GM20431 (cell line): ENCODE data around the gene PUS7L.

ENCODE experiments used
- in situ Hi-C: fragments of 300-500 bp; cut with MseI, MboI; formaldehyde crosslinking; loops from one replicate; pipeline ENCODE4 v1.15.0; 2020; ENCODE audit warnings: low sequenced_read_pairs; ENCODE audit not compliant: unreplicated experiment

PUS7L gene, protein sequence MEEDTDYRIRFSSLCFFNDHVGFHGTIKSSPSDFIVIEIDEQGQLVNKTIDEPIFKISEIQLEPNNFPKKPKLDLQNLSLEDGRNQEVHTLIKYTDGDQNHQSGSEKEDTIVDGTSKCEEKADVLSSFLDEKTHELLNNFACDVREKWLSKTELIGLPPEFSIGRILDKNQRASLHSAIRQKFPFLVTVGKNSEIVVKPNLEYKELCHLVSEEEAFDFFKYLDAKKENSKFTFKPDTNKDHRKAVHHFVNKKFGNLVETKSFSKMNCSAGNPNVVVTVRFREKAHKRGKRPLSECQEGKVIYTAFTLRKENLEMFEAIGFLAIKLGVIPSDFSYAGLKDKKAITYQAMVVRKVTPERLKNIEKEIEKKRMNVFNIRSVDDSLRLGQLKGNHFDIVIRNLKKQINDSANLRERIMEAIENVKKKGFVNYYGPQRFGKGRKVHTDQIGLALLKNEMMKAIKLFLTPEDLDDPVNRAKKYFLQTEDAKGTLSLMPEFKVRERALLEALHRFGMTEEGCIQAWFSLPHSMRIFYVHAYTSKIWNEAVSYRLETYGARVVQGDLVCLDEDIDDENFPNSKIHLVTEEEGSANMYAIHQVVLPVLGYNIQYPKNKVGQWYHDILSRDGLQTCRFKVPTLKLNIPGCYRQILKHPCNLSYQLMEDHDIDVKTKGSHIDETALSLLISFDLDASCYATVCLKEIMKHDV

DNA sequence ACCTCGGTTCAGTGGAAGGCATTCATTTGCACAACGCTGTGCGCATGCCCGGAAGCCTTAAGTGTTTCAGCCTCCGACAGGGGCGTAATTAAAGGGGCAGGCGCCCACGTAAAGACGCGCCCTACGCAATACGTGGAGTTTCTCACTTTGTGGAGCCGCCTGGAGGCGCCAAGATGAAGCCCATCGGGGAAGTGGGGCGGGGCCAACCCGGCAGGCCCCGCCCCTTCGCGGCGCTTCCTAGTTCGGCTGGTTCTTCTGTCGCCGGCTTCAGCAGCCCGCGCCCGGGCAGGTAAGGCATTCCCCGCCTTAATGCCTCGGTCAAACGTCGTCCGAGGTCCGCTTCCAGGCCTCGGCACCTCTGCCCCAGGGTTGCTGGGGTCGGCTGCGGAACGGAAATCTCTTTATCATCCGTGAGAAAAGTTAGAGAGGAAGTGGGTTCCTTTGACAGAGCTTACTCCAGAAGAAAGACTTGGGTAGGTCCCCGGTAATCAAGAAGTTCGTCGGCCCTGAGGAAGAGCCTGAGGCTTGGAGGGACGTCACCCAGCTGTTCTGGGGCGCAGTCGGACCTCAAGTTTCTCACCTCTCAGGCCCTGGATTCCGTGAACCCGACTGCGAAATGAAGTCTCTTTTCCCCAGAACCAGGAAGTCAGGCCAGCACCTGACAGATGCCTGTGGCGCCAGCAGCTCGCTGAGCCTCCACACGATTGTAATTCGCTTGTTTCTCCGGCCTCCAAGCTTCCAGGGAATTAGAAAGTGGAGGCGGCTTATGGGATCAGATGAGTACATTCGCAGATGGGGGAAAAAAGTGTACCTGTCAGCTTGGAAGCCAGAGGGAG, at the start of gene PUS7L, which contains the start of gene IRAK4:
Gene PUS7L, minus strand, starts transcription at position 63 of the 836 bp plus-strand sequence. CDS start 3,545 bp downstream, outside the sequence.
Gene IRAK4, plus strand, starts transcription at position 224 of the 836 bp plus-strand sequence. CDS start 9,161 bp downstream, outside the sequence.
- in situ Hi-C loops, result no loop called here

DNA sequence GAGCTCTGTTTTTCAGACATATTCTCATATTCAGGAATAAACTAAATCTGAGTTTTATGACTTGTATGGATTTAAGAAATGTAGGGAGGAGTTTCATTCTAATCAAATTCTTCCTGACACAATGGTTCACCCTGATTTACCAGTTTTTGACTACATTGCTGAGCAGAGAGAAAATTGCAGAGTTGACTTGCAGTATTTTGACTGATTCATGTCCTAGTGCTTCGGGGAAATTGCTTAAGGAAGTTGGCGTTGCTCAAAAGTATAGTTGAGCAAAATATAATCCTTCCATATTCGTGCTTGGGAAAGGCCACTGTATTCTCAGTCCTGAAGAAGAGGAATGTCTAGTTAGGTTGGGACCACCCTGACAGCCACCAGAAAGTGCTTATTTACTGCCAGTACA, 48.8 kb upstream of the PUS7L start:
- in situ Hi-C loops, result no loop called here

DNA sequence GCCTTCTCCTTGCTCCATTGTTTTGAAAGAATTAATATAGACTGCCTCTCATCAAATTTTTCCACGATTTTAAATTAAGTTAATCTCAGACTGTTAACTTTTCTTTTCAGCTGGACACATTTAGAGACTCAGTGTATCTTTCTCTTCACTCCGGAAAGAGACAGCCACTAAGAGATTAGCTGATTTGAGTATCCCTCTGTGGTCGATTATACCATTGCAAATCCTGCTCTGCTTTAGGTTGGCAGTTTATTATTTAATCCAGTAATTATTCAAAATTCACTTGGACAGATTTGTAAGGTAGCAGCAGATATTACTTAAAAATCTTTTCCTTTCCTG, 48.1 kb upstream of the PUS7L start:
- in situ Hi-C loops, result no loop called here

DNA sequence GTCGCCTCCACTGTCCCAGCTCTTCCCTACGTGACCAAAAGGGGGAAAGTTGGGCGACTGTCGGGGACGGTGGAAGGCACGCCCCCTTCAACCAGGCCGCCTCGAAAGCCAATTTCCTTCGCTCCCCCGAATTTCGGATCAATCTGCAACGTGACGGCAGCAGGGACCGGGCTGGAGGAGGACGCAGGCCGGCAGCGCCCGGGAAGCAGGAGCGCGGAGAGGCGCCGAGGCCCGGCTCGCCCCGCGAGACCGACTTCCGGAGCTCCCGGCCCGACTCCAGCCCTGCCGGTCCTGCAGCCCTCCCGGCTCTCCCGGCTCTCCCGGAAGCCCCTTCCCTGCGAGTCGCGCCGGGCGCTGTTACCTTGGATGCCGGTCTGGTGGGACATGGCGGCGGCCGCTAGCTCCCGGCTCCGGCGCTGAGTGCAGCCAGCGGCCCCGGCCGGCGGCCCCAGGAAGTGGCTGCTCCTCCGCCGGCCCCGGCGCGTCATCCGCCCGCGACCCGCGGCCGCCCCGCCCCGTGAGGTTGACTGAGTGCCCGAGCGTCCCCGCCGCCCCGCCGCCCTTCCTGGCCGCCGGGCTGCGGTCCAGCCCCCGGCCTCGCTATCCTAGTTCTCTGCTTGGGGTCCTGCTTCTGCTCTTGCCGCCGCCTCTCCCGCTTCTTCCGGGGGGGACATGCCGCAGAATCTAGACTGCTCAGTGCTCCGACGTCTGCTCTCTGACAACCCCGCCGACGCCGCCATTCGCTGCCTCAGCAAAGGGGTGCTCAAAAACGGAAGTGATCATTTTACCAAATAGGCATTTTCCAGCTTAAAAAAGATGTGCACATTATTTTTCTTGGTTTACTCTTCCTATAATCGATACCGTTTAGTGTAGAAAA, 47.5 kb upstream of the PUS7L start, which contains the start of gene TWF1:
Gene TWF1, minus strand, starts transcription at position 458 of the 877 bp plus-strand sequence. Its CDS starts 72 bp downstream, at position 386.
- in situ Hi-C loops, result no loop called here

DNA sequence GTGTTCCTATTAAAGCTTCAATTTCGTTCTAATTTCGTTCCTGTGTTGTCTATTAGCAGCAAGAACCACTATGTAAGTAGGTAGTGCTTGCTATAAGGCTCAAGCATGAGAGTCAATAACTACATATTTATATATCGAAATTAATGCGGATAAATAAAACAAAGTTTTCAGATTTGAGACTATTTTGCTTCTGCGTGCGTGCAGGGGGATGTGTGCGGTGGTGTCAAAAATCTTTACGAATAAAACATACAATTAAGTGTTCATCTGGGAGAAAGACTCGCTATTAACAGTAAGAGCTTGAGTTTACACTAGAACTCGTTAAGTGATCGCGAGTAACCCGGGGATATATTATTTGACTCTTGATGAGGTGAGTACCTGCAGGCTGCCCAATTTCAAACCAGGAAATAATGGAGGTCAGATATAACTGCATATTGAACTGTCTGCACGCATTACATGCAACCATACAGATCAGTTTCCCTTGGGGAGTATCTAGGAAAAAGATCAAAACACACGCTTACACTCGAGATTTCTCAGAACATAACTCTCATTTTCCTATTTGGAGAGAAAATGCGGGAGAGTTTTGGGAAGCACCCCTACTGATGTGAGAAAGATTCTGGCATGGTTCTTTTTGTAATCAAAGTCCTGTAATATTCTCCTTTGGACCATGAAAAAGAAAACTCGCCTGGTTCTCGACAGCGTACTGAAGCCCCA, 46.7 kb upstream of the PUS7L start:
- in situ Hi-C loops, result no loop called here

DNA sequence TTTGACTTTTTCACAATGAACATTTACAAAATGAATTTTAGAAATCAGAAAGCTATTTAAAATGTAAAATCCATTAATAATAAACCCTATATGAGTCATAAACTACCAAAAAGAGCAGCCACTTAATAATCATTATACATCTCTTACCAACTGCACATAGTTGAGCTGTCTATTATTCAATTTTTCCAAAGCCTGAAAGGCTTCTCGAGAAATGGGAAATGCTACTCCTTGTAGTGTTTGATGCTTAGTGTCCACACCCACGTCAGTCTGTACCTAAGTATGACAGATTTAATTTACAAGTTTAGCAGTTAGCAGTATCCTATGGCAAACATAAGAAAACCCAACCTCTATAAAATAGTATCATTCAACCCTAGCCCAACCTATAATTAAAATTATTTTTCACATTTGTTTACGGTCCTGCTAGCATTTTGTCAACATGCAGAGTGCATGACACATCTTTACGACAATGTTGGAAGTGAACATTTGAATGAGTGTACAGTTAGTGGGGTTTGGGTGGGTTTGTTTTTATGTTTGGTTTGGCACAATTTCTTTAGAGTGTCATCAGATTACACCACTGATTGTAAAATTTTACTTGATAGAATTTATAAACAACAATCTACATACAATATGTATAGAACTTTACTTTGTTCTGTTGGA, 39.1 kb upstream of the PUS7L start:
- in situ Hi-C loops, result no loop called here

DNA sequence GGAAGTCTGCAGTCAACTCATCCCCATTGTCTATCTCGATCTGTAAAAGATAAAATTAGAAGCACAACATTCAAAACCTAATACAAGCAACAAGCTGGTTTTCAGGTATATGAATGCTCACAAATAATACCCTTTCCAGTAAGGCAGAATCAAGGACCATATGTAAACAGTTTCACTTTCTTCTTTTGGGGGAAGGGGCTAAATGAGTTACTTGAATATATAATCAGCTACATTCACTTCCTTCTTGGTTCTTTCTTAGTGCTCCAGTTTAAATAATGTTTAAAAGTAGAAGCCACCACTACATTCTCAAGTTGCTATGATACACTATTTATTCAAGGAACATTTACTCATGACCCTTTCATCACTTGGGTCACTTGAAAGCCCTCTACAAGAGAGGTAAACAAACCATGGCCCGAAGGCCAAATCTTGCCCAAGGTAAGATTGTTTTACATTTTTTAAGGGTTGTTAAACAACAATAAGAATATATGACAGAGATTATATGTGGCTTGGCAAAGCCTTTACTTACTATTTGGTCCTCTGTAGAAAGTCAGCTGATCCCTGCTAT, 37.2 kb upstream of the PUS7L start:
- in situ Hi-C loops, result no loop called here

DNA sequence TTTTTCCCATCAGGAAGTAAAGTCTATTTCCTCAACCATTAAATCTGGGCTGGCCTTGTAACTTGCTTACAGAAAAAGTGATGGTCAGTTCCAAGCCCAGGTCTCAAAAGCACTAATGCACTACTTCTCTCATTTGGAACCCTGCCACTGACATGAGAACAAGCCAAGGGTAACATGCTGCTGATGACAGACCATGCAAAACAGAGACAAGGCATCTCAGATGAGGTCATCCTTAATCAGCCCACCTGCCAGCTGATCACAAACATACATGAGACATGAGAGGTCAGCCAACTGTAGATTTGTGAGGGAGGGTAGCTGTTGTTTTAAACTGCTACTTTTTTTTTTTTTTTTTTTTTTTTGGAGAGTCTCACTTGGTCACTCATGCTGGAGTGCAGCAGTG, 31.4 kb upstream of the PUS7L start:
- in situ Hi-C loops, result no loop called here

DNA sequence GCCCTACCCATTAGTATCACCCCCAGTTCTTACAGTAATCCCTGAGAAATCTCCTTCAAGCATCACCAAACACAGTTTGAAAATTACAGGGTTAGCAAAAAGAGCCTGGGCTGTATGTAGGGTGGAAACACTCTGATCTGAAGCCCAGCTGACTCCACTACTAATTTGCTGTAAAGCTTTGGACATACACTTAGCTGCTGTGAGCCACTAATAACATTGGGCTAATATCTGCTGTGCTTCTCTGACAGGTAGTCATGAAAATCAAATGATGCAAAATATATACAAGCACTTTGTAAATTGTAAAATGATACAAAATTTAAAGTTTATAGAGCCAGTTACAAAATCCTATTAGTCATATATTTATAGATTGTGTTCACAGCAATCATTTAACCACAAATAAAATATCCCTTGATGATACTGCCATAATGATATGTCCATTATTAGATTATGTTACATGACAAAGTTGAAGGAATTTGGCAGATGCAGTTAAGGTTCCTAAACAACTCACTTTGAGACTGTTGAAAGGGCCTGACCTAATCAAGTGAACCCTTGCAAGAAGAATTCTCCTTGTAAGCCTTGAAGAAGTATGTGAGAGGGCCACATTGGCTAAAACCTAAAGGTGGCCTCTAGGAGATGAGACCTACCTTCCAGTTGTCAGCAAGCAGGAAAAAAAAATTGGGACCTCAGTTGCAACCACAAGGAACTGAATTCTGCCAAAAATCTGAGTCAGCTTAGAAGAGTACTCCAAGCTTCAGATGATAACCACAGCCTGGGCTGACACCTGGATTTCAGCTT, 28.5 kb upstream of the PUS7L start:
- in situ Hi-C loops, result no loop called here

DNA sequence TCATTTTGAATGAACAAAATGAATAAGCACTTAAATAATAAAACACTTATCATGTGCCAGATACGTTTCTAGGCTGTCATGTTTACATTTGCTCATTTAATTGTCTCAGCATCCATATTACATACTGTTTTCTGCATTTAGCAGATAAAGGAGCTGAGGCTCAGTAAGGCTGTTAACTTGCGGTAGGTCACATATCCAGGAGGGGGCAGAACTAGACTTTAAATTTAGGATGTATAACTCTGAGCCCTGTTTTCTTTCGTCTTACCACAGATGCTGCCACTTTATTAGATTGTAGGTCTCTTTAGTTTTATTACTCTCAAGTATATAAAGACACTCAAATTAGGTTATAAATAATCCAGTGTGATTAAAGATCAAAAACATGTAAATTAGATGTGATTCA, 17.9 kb upstream of the PUS7L start:
- in situ Hi-C loops, result no loop called here

DNA sequence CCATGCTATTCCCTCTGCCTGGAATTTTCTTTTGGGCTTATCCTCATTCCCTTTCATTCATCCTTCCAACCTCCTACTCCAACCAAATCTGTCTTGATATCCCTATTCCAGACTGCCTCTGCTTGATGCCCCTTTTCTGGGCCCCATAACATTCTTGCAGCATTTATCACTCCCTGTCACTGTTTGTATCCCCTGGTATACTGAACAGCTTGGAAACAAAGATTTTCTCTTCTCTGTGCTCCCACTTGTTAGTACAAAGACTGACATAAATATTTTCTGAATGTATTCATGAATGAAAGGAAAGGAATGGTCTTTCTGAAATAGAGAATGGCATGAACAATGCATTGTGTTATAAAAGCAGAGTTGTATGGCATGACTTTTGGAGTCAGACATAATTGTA, 7.7 kb upstream of the PUS7L start:
- in situ Hi-C loops, result no loop called here

DNA sequence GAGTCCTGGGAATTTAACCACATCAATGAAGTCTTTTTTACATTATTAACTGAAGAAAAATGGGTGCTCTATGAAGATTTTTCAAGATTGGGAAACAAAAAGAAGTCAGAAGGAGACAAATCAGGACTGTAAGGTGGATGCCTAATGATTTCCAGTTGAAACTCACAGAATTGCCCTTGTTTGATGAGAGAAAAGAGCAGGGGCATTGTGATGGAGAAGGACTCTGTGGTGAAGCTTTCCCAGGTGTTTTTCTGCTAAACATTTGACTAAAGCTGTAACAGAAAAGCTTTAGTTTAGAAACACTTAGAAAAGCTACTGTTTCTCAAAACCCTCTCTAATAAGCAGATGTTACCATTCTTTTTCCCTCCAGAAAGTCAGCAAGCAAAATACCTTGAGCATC, 5.9 kb upstream of the PUS7L start:
- in situ Hi-C loops, result no loop called here

DNA sequence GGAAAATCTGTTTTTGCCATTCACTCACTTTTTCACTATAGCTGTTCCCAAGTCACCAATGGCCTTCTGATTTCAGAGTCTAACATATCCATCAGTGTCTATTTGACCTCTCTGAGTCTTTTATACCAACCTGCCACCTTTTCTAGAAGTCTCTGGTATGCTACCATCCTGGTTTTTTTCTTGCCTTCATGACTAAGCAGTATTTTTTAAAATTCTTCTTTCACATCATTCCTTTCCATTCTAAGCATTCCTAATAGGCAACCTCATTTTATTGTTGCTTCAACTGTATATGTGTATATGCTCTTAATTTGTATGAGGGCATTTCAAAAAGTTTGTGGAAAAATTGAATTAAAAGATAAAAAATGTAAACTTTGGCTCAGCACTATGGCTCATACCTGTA, 5.2 kb upstream of the PUS7L start:
- in situ Hi-C loops, result no loop called here

DNA sequence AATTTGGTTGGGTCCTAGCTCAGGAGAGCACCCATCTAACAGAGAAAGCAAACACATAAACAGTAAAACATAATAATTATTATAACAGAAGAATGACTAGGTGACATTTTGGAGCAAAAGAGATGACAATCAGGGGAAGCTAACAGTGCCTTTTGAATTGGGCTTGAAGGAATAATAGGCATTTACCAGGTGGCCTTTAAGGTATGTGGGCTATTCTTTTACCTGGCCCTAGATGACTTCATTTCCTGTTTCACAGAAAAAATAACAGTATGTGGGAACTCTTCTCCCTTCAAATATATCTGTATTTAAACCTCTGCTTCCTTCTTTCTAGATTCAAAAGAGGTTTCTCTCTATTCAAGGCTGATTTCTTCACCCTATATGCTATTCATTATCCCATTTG, 4.0 kb upstream of the PUS7L start:
- in situ Hi-C loops, result no loop called here

DNA sequence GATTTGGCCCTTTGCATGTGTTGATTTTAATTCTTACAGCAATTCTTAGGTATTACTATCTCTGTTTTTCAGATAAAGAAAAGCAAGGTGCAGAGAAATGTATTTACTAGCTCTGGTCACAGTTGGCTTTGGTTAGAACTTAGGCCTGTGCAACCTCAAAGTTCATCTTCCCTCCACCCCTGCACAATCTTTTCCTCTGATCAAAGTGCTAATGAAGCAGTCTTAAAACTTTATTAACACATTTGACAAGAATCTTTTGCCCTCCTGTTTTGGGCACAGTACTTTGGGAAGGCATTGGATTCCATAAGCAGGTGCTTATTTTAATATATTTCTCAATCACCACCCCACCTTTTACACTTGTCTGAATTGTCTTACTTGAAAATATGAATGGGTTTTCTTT, 2.9 kb upstream of the PUS7L start:
- in situ Hi-C loops, result no loop called here

DNA sequence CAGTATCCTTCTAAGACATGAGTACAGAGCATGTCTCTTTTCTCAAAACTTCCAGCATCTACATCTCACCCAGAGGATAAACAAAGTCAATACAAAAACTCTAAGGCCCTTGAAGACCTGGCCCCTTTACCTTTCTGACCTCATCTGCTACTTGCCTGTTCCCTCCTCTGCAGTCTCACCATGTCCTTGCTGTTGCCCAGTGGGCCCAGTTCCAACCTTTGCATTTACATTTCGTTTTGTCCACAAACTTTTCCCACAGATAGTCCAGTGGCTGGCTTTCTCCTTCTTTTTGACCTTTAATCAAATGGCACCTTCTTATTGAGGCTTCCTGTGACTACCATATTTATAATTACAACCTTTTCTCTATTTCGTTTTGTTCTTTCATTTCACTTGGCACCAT, 1.8 kb upstream of the PUS7L start:
- in situ Hi-C loops, result no loop called here

DNA sequence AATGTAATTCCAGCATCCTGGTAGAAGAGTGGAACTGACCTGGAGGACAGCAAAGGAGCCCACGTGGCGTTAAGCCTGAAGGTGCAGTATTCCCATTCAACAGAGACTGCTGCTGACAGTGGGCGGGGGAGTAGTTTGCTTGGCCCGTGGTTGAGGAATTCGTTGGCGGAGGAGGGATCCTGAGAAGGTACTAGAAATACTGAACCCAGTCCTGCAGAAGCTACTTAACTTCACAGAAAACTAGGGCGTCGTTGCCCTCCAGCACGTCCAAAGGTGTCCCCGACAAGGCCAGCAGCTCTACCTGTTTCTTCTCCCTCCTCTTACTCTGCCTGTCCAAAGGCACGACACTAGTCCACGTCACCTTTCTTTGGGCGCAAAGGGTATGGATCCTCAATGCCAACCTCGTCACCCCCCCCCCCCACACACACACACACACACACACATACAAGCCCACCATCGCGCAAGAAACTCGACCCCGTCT, 303 bp downstream of the PUS7L start:
- in situ Hi-C loops, result no loop called here
